Fibroblast of lung (primary cell): ENCODE measurements around the gene DIAPH3.

Source experiments
- EZH2 ChIP-seq: IDR thresholded peaks from 2 replicates; pipeline ENCODE4 v1.5.1; 2012; ENCODE audit warnings: low read length, control low read depth, mild to moderate bottlenecking; ENCODE audit errors: missing control alignments
- TF ChIP-seq, protein P1 (sequence below), 2 donors: IDR thresholded peaks in 1 of 2; conservative IDR thresholded peaks in 1 of 2; 1 replicate in 1 of 2; 2 replicates in 1 of 2; pipeline ENCODE4 v1.5.1; 2011 to 2012; ENCODE audit warnings: low read length in 2 of 2, control low read depth in 1 of 2, inconsistent platforms in 1 of 2, low read depth in 1 of 2, mild to moderate bottlenecking in 1 of 2

DNA sequence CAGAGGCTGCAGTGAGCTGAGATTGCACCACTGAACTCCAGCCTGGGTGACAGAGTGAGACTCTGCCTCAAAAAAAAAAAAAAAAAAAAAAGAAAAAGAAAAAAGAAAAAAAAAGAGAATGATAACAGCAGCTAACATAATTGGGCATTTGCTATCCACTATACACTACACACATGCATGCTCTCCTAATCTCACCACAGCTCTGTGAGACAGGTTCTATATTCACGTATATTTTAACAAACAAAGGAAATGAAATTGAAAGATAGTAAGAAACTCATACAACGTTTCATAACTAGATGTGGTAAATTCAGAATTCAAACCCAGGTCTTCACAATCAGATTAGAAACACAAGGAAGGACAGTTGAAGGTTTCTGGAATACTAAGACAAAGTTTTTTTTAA, 265.7 kb downstream of the DIAPH3 start:
- TF ChIP-seq, protein P1, sequence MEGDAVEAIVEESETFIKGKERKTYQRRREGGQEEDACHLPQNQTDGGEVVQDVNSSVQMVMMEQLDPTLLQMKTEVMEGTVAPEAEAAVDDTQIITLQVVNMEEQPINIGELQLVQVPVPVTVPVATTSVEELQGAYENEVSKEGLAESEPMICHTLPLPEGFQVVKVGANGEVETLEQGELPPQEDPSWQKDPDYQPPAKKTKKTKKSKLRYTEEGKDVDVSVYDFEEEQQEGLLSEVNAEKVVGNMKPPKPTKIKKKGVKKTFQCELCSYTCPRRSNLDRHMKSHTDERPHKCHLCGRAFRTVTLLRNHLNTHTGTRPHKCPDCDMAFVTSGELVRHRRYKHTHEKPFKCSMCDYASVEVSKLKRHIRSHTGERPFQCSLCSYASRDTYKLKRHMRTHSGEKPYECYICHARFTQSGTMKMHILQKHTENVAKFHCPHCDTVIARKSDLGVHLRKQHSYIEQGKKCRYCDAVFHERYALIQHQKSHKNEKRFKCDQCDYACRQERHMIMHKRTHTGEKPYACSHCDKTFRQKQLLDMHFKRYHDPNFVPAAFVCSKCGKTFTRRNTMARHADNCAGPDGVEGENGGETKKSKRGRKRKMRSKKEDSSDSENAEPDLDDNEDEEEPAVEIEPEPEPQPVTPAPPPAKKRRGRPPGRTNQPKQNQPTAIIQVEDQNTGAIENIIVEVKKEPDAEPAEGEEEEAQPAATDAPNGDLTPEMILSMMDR (conservative IDR thresholded peaks at IDR 0.05 in 1 of 2, IDR thresholded peaks at IDR 0.05 in 1 of 2; ENCODE audit: low read depth in 1 of 2, low read length in 2 of 2): no peak
- TF ChIP-seq EZH2: no peak
